Fibroblast of the aortic adventitia (primary cell): Measurements from ENCODE around the gene SYP. TPM values are rescaled to one million over a fixed set of nuclear protein-coding genes. Genes with fewer than 3 reads are reported as not detected.

ENCODE experiments used
- DNase-seq: peaks from one replicate; pipeline ENCODE4 v3.0.0-alpha.2; 2010; ENCODE audit warnings: low read depth
- H3K4me3 ChIP-seq: 2 replicates; pipeline ENCODE4 v1.5.1; 2011; ENCODE audit warnings: low read depth, mild to moderate bottlenecking, control low read depth, low read length, moderate library complexity
- CTCF ChIP-seq: IDR thresholded peaks from 2 replicates; pipeline ENCODE4 v1.5.1; 2011; ENCODE audit warnings: mild to moderate bottlenecking, low read length, control low read depth, inconsistent platforms; ENCODE audit not compliant: insufficient read depth
- total RNA-seq: library from RNA; depleted of rRNA; stranded (reverse); fragments of >200 nt; gene quantifications from 2 replicates; pipeline ENCODE4 v1.2.3, GENCODE V29; 2012; ENCODE audit warnings: low replicate concordance

Gene SYP
- total RNA-seq, 1 donor: 0.18 TPM

DNA sequence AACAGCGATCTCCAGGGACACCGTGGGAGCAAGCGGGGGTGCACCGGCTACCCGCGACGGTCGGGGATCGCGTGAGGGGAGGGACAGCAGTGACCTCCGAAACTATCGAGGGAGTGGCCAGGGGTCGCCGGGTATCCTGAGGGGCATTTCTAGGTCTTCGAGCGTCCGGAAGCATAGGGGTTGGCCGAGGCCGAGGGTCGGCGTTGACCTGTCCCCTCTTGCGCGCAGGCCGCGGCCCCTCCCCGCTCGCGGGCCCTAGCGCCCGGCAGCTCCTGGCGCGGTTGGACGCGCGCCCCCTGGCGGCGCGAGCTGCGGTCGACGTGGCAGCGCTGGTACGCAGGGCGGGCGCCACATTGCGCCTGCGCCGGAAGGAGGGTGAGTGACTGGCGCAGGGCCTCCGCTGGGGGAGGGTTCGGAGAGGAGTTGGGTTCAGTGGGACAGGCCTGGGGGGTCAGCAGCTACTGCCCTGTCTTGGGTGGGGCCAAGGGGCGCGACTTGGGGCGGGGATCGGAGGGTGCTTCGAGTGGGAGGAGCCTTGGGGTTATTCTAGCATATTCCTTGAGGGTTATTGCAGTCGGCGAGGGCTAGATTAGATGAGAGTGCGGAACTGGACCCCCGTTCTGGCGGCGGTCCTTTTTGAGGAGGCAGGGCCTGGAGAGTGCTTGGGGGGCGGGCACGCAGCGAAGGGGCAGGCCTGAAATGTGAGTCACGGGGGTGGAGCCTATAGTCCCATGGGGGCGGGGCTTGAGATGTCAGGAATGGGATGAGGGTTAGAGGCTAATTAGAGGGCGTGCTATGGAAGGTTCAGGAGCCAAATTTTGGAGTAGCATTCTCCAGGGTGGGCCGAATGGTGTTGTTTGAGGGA lies 36.2 kb downstream of the SYP start:
- peak; percentile 79 for DNase-seq
- no peak for TF ChIP-seq CTCF
- H3K4me3 ChIP-seq: peak overlapping the region; percentile 53

- TF ChIP-seq CTCF: no peak
- H3K4me3 ChIP-seq: peak within 1 kb of the TSS; percentile 53
- DNase-seq: no peak
Measured at GRCh38 chrX:49162620-49163019, 37.4 kb downstream of the SYP start, which contains the start of gene MAGIX. TSS of gene MAGIX (plus strand) at chrX:49162758. CDS start at chrX:49162890, 132 bp downstream.

GRCh38 chrX:49161632-49162031 lies 38.4 kb downstream of the SYP start:
- no peak for DNase-seq
- no peak for TF ChIP-seq CTCF
- no peak overlapping the region for H3K4me3 ChIP-seq

- H3K4me3 ChIP-seq: no peak overlapping the region
- no peak for DNase-seq
- TF ChIP-seq CTCF: no peak
Measured at GRCh38 chrX:49160908-49161307, 39.1 kb downstream of the SYP start.

GRCh38 chrX:49157194-49157593 lies 42.8 kb downstream of the SYP start:
- DNase-seq: no peak
- no peak for TF ChIP-seq CTCF
- H3K4me3 ChIP-seq: no peak overlapping the region

GRCh38 chrX:49155900-49156837 lies 43.8 kb downstream of the SYP start:
- H3K4me3 ChIP-seq: peak overlapping the region; percentile 59
- TF ChIP-seq CTCF: peak; percentile 44
- DNase-seq: peak; percentile 84
